ENCODE measurements around the gene NANOS3.

GRCh38 chr19:13839938-13840304 is 37.0 kb upstream of the NANOS3 start:
- no peak for TF ChIP-seq HDGF (IDR thresholded peaks at IDR 0.05; ENCODE audit: borderline replicate concordance)
- TF ChIP-seq ARNT (IDR thresholded peaks at IDR 0.05) = no peak
- TF ChIP-seq PKNOX1 (IDR thresholded peaks at IDR 0.05) = no peak
- no peak for TF ChIP-seq SUZ12 (IDR thresholded peaks at IDR 0.05)
- no peak for TF ChIP-seq TARDBP (IDR thresholded peaks at IDR 0.05)
- no peak for TF ChIP-seq FOXA1 (IDR thresholded peaks at IDR 0.05)
- TF ChIP-seq ELF4 (IDR thresholded peaks at IDR 0.05) = no peak
- no peak for TF ChIP-seq SP1 (IDR thresholded peaks at IDR 0.05)
- TF ChIP-seq FOXM1 (IDR thresholded peaks at IDR 0.05; ENCODE audit: borderline replicate concordance) = no peak
- TF ChIP-seq L3MBTL2 (conservative IDR thresholded peaks at IDR 0.05) = no peak

All from HEK293T (cell line).